AG09309 (cell line): ENCODE measurements around the gene TNFRSF6B.

Source experiments
- DNase-seq: peaks from one replicate; pipeline ENCODE4 v3.0.0-alpha.2; 2010; ENCODE audit warnings: low read depth
- H3K4me3 ChIP-seq: 2 replicates; pipeline ENCODE4 v1.5.1; 2011; ENCODE audit warnings: mild to moderate bottlenecking, low read depth, low read length, moderate library complexity; ENCODE audit not compliant: control insufficient read depth
- TF ChIP-seq, protein P1 (sequence below): IDR thresholded peaks from 2 replicates; pipeline ENCODE4 v1.5.1; 2011; ENCODE audit warnings: mild to moderate bottlenecking, low read depth, low read length, inconsistent platforms; ENCODE audit not compliant: insufficient read depth, control insufficient read depth; ENCODE audit errors: missing control alignments

TNFRSF6B gene

DNA sequence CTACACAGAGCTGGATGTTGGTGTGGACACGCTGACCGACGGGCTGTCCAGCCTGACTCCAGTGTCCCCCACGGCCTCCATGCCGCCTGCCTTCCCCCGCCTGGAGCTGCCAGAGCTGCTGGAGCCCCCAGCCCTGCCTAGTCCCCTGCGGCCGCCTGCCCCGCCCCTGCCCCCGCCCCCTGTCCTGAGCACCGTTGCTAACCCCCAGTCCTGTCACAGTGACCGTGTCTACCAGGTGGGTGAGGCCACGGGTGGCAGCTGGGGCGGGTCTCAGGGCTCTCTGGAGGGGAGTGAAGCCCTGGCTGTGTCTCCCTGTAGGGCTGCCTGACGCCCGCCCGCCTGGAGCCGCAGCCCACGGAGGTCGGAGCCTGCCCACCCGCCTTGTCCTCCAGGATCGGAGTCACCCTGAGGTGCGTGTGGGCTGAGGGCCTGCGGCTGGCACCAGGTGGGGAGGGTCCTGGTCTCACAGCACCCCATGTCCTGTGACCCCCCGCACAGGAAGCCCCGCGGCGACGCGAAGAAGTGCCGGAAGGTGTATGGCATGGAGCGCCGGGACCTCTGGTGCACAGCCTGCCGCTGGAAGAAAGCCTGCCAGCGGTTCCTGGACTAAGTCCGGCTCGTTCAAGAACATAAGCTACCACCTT, 46.1 kb downstream of the TNFRSF6B start:
- no peak for DNase-seq
- TF ChIP-seq, protein P1, sequence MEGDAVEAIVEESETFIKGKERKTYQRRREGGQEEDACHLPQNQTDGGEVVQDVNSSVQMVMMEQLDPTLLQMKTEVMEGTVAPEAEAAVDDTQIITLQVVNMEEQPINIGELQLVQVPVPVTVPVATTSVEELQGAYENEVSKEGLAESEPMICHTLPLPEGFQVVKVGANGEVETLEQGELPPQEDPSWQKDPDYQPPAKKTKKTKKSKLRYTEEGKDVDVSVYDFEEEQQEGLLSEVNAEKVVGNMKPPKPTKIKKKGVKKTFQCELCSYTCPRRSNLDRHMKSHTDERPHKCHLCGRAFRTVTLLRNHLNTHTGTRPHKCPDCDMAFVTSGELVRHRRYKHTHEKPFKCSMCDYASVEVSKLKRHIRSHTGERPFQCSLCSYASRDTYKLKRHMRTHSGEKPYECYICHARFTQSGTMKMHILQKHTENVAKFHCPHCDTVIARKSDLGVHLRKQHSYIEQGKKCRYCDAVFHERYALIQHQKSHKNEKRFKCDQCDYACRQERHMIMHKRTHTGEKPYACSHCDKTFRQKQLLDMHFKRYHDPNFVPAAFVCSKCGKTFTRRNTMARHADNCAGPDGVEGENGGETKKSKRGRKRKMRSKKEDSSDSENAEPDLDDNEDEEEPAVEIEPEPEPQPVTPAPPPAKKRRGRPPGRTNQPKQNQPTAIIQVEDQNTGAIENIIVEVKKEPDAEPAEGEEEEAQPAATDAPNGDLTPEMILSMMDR = no peak
- H3K4me3 ChIP-seq = no peak overlapping the region

DNA sequence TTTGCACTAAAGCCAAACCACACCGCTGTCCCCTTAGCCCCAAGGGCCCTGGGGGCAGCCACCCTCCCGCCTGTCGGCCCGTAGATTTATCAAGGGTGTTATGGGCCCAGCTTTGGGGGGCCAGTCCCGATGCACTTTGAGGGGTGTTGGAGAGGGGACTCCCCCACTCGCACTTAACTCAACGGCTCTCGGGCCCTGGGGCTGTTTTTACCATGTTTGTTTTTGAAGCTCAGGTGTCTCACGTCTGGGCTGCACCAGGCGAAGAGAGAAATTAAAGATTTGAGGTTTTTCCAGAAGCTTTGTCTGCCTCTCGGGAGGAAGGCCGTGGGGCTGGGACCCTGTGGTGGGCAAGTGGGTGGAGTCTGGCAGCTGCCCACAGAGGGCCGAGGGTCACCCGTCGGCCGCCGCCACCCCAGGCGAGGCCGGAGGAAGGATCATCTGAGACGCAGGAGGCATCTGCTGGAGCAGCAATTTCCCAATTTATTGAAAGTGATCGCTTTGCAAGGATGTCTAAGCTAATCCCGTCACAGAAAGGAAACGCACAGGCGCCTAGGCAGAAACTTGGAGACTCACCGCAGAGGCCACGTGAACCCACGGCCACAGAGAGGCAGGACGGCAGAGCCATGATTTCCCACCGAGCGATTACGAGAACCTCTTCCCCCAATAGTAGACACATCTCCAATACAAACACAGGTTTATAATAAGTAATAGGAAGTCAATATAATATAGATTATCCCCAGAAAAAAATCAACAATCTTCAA, 46.9 kb downstream of the TNFRSF6B start:
- no peak overlapping the region for H3K4me3 ChIP-seq
- DNase-seq = no peak
- TF ChIP-seq, protein P1 = no peak

DNA sequence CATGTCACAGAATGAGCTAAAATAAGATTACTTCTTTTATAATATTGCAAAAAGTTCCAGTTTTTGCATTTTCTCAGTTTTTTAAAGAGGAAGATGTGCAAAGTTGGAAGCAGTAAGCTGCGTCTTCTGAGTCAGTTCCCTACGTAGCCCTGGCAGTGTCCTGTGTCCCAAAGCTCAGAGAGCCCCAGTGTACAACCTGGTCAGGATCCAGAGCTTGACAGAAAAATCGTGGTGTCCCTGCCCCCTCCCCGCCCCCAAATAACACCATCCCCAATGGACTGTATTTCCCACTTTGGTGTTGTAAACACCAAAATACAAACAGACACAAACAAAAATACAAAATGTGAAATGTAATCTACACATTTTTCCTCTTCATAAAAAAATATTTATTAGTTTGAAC, 47.7 kb downstream of the TNFRSF6B start:
- no peak overlapping the region for H3K4me3 ChIP-seq
- TF ChIP-seq, protein P1 = no peak
- DNase-seq = no peak

DNA sequence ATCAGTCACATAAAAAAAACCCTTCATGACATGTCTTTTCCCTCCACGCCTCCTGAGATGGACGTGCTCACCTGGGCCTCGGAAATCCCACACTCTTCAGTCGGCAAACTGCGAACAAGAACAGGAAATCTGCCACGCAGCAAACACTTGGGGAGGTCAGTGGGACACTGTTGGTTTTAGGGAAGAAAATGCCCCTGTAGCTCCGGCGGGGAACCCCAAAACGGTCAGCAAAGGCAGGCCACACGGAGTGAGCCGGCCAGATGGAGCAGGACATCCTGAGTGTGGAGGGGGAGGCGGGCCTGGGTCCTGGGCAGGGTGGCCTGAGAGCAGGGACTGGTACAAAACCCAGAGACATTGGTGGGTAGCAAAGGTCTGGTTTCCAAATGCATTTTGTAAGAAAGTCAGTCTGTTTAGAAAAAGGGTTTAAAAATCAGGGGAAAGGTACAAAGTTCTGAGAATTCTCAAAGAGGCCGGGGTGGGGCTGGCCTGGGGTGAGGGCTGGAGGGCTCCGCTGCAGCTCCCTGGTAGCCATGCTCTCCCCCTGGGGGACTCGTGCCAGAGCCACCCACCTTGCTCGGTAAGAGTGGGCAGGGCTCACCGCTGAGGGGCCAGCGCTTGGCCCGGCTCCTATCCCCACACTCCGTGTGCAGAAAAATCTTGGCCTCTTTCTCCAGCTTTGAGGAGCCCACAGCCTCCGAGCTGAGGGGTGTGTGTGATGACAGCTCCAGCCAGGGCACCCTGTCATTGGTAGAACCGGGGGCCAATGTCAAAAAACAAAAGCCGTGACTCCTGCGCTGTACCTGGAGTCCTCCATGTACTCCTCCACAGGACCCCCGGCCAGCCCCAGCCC, 48.3 kb downstream of the TNFRSF6B start:
- TF ChIP-seq, protein P1 = no peak
- no peak overlapping the region for H3K4me3 ChIP-seq
- DNase-seq = no peak

DNA sequence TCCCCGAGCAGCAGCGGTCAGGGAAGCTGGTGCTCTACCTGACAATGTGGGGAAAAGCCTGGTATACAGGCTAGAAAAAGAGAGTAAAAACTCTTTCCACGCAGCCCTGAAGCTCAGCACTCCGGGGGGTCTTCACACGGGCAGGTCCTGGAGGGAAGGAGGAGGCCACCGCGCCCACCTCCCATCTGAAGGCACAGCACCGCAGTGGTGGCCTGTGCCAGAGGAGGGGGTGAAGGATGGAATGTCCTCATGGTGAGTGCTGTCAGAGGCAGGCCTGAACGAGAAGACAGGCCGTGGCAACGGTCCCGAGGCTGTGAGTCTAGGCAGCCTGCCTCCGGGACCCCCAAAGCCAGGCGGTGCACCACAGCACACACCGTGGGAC, 49.0 kb downstream of the TNFRSF6B start:
- H3K4me3 ChIP-seq = no peak overlapping the region
- no peak for DNase-seq
- TF ChIP-seq, protein P1 = no peak

DNA sequence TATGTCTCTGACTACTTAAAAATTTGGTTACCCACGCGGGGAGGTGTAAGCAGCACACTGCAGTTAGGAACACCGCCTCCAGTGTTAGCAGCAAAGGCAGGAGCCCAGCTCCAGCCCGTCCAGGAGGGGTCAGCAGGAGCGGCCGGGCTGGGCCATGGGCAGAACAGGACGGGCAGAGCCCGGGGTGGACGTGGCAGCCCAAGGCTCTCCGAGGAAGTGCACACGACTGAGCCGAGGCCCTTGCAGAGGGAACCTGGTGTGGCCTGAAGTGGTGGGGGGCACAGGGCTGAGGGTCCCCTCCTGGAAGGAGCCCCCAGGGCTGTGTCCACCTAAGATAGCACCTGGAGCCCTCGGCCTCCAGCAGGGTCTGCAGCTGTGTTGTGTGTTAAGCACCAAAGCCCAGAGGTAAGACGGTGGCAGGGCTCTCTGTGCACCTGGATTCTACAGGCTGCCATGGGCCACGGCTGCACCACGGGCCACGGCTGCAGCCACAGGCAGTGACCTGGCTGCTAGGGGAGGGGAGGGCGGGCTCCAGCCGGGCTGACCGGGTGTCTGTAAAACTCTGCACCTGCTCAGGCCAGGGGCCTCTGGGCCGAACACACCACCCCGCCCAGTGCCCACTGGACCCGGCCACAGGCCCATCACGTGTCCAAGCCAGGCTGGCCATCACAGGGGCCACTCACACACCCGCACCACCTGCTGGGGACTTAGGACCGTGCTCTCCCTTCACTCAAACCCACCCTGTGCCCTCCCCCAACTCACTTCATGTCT, 49.7 kb downstream of the TNFRSF6B start:
- TF ChIP-seq, protein P1 = no peak
- H3K4me3 ChIP-seq = no peak overlapping the region
- DNase-seq = no peak
